Chondrocyte (in vitro differentiated cells): ENCODE measurements around the gene FUT1. TPM values are rescaled to one million over a fixed set of nuclear protein-coding genes. Genes with fewer than 3 reads are reported as not detected.
"Not testable (repeated sequence)": the region's sequence is repeated elsewhere in the genome, so short reads cannot be mapped to it uniquely, and the experiment has no call there.

Experiments
- DNase-seq: peaks from one replicate; pipeline ENCODE4 v3.0.0; 2021; ENCODE audit warnings: mixed read lengths, low spot score
- H3K27ac Mint-ChIP-seq: one replicate; pipeline ENCODE4 v1.8.0; 2021; ENCODE audit warnings: mild to moderate bottlenecking, moderate library complexity, mixed read lengths; ENCODE audit not compliant: unreplicated experiment
- H3K27me3 Mint-ChIP-seq: 2 replicates; pipeline ENCODE4 v1.8.0; 2021; ENCODE audit warnings: low read depth, mixed read lengths
- H3K36me3 Mint-ChIP-seq: 2 replicates; pipeline ENCODE4 v1.8.0; 2021; ENCODE audit warnings: low read depth, mixed read lengths
- H3K4me1 Mint-ChIP-seq: 2 replicates; pipeline ENCODE4 v1.8.0; 2021; ENCODE audit warnings: low read depth, mild to moderate bottlenecking, mixed read lengths
- H3K4me3 Mint-ChIP-seq: one replicate; pipeline ENCODE4 v1.8.0; 2021; ENCODE audit warnings: mild to moderate bottlenecking, moderate library complexity, mixed read lengths; ENCODE audit not compliant: unreplicated experiment
- H3K9me3 Mint-ChIP-seq: 2 replicates; pipeline ENCODE4 v1.8.0; 2021; ENCODE audit warnings: low read depth, mixed read lengths
- CTCF ChIP-seq: fragments of 200-600 bp; sonication (generic); IDR thresholded peaks from 2 replicates; pipeline ENCODE4 v1.5.0; 2021; ENCODE audit warnings: antibody characterized with exemption, mild to moderate bottlenecking, moderate library complexity
- total RNA-seq: library from RNA; stranded (reverse); gene quantifications from 3 replicates; pipeline ENCODE4 v1.2.1, GENCODE V29; 2021

FUT1 gene
- total RNA-seq, 1 donor from 2014 or later, result 0.52 TPM

GRCh38 chr19:48720613-48721296, 31.7 kb downstream of the FUT1 start:
- H3K9me3 Mint-ChIP-seq, result peaks cover 2% of the 10 kb centered on the region
- peak; percentile 100 for DNase-seq

GRCh38 chr19:48720251-48720612, 32.2 kb downstream of the FUT1 start:
- Mint-ChIP-seq H3K27ac (peak overlapping the region; percentile 99), H3K4me1 (peaks cover 36% of the 10 kb centered on the region), H3K27me3 (no peaks in the 10 kb centered on the region), H3K4me3 (peak overlapping the region; percentile 98), H3K9me3 (no peaks in the 10 kb centered on the region), H3K36me3 (peaks cover 3% of the 10 kb centered on the region)
- DNase-seq, result no peak
- TF ChIP-seq CTCF, result no peak

More at GRCh38 chr19:48720613-48721296, 31.7 kb downstream of the FUT1 start:
- peak overlapping the region; percentile 98 for H3K4me3 Mint-ChIP-seq
- no peaks in the 10 kb centered on the region for H3K27me3 Mint-ChIP-seq
- no peak for TF ChIP-seq CTCF
- H3K27ac Mint-ChIP-seq, result peak overlapping the region; percentile 99
- H3K4me1 Mint-ChIP-seq, result peaks cover 35% of the 10 kb centered on the region
- peaks cover 3% of the 10 kb centered on the region for H3K36me3 Mint-ChIP-seq

GRCh38 chr19:48719263-48720171, 32.9 kb downstream of the FUT1 start, which contains the start of gene MAMSTR:
Gene MAMSTR (minus strand): TSS chr19:48719725. CDS start chr19:48719031, 694 bp downstream.
- DNase-seq, result no peak
- peaks cover 36% of the 10 kb centered on the region for H3K4me1 Mint-ChIP-seq
- H3K27me3 Mint-ChIP-seq, result no peaks in the 10 kb centered on the region
- peak within 1 kb of the TSS; percentile 98 for H3K4me3 Mint-ChIP-seq
- no peaks in the 10 kb centered on the region for H3K36me3 Mint-ChIP-seq
- peak within 1 kb of the TSS; percentile 99 for H3K27ac Mint-ChIP-seq
- TF ChIP-seq CTCF, result no peak
- no peaks in the 10 kb centered on the region for H3K9me3 Mint-ChIP-seq

GRCh38 chr19:48718711-48719231, 33.7 kb downstream of the FUT1 start:
- TF ChIP-seq CTCF, result no peak
- no peaks in the 10 kb centered on the region for H3K36me3 Mint-ChIP-seq
- H3K9me3 Mint-ChIP-seq, result no peaks in the 10 kb centered on the region
- no peak overlapping the region for H3K4me3 Mint-ChIP-seq
- H3K27ac Mint-ChIP-seq, result peak overlapping the region; percentile 2
- peaks cover 35% of the 10 kb centered on the region for H3K4me1 Mint-ChIP-seq
- H3K27me3 Mint-ChIP-seq, result no peaks in the 10 kb centered on the region
- DNase-seq, result no peak

GRCh38 chr19:48718106-48718505, 34.3 kb downstream of the FUT1 start:
- not testable (repeated sequence) for H3K36me3 Mint-ChIP-seq, H3K27ac Mint-ChIP-seq, H3K9me3 Mint-ChIP-seq, H3K27me3 Mint-ChIP-seq, H3K4me3 Mint-ChIP-seq, DNase-seq
- peaks cover 41% of the 10 kb centered on the region for H3K4me1 Mint-ChIP-seq
